PC-3 (cell line): ENCODE results near the gene HHAT. TPM values are rescaled to one million over a fixed set of nuclear protein-coding genes. Genes with fewer than 3 reads are reported as not detected.

Experiments
- ATAC-seq: fragments of 200-7000 bp; cut with Tn5 transposase; 2 replicates; pipeline ENCODE4 v1.9.1; 2020; ENCODE audit warnings: mild to moderate bottlenecking, moderate library complexity
- BruUV-seq: library from RNA; stranded (reverse); fragments of 400-500 nt; replicated peaks from 2 replicates; lab custom pipeline; 2021; lab: Mats Ljungman, UMichigan
- CTCF ChIA-PET: fragments of 300-600 bp; sonication (Branson Sonifier 250); formaldehyde crosslinking; loops from one replicate; lab custom pipeline; 2022; ENCODE audit warnings: antibody characterized with exemption; lab: Charles Lee
- POLR2A ChIA-PET: fragments of 300-600 bp; sonication (Branson Sonifier 250); formaldehyde crosslinking; loops from one replicate; lab custom pipeline; 2022; ENCODE audit warnings: antibody characterized with exemption; ENCODE audit not compliant: unreplicated experiment; lab: Charles Lee
- DNase-seq: peaks from one replicate; pipeline ENCODE4 v3.0.0-alpha.2; 2015
- H2AFZ ChIP-seq: fragments of 300-600 bp; sonication (generic); 2 replicates; pipeline ENCODE4 v1.6.0; 2016; ENCODE audit warnings: antibody characterized with exemption, low read length
- H3F3A ChIP-seq: fragments of 300-600 bp; sonication (generic); one replicate; pipeline ENCODE4 v1.6.0; 2017; ENCODE audit warnings: antibody characterized with exemption, low read length, control low read depth, mild to moderate bottlenecking; ENCODE audit not compliant: unreplicated experiment
- H3K27ac ChIP-seq: fragments of 300-600 bp; sonication (generic); 2 replicates; pipeline ENCODE4 v1.5.1; 2016; ENCODE audit warnings: mild to moderate bottlenecking, low read length
- H3K27me3 ChIP-seq: fragments of 300-600 bp; sonication (generic); 2 replicates; pipeline ENCODE4 v1.6.1; 2016; ENCODE audit warnings: low read length, mixed read lengths
- H3K36me3 ChIP-seq: fragments of 300-600 bp; sonication (generic); 2 replicates; pipeline ENCODE4 v1.6.1; 2016; ENCODE audit warnings: low read depth, mixed run types, low read length, mixed read lengths
- H3K4me1 ChIP-seq: fragments of 300-600 bp; sonication (generic); 2 replicates; pipeline ENCODE4 v1.5.1; 2016; ENCODE audit warnings: low read length; ENCODE audit not compliant: insufficient read depth
- H3K4me2 ChIP-seq: fragments of 300-600 bp; sonication (generic); 2 replicates; pipeline ENCODE4 v1.6.0; 2016; ENCODE audit warnings: low read length
- H3K4me3 ChIP-seq: fragments of 300-600 bp; sonication (generic); 2 replicates; pipeline ENCODE4 v1.5.1; 2016; ENCODE audit warnings: mild to moderate bottlenecking, low read length, mixed read lengths
- H3K79me2 ChIP-seq: fragments of 300-600 bp; sonication (generic); 2 replicates; pipeline ENCODE4 v1.6.1; 2017; ENCODE audit warnings: low read length, mixed read lengths
- H3K9ac ChIP-seq: fragments of 300-600 bp; sonication (generic); 2 replicates; pipeline ENCODE4 v1.6.0; 2016; ENCODE audit warnings: mild to moderate bottlenecking, low read length
- H3K9me2 ChIP-seq: fragments of 300-600 bp; sonication (generic); replicated peaks from 2 replicates; pipeline ENCODE4 v1.6.1; 2016; ENCODE audit warnings: mixed run types, low read length, mixed read lengths
- H3K9me3 ChIP-seq: fragments of 300-600 bp; sonication (generic); 2 replicates; pipeline ENCODE4 v1.6.1; 2016; ENCODE audit warnings: low read length, mixed read lengths
- H4K20me1 ChIP-seq: fragments of 300-600 bp; sonication (generic); 2 replicates; pipeline ENCODE4 v1.6.1; 2016; ENCODE audit warnings: low read length, mixed read lengths
- CTCF ChIP-seq: fragments of 300-600 bp; sonication (generic); conservative IDR thresholded peaks from 2 replicates; pipeline ENCODE4 v1.5.1; 2017; ENCODE audit warnings: antibody characterized with exemption, low read depth, mild to moderate bottlenecking, low read length
- EZH2 ChIP-seq: fragments of 300-600 bp; sonication (generic); IDR thresholded peaks from one replicate; pipeline ENCODE4 v1.6.1; 2017; ENCODE audit warnings: antibody characterized with exemption, mild to moderate bottlenecking, low read length; ENCODE audit not compliant: unreplicated experiment
- EZH2phosphoT487 ChIP-seq: fragments of 300-600 bp; sonication (generic); IDR thresholded peaks from 2 replicates; pipeline ENCODE4 v1.6.1; 2018; ENCODE audit warnings: mild to moderate bottlenecking, antibody characterized with exemption, low read length, borderline replicate concordance
- intact Hi-C: fragments of 100-400 bp; cut with micrococcal nuclease; formaldehyde crosslinking; loops from 2 replicates; pipeline ENCODE4 v1.9.0; 2023
- total RNA-seq: library from RNA; depleted of rRNA; stranded (reverse); fragments of >200 nt; gene quantifications from 2 replicates; pipeline ENCODE4 v1.2.3, GENCODE V29; 2014

The HHAT gene
- total RNA-seq, 1 experiment from 2014 or later, result 3.4 TPM

GRCh38 chr1:210531475-210532222 is 202.9 kb downstream of the HHAT start:
- no peak for DNase-seq
- Histone ChIP-seq H3F3A (no peaks in the 10 kb centered on the region), H3K4me2 (no peak overlapping the region), H3K27ac (no peak overlapping the region), H3K79me2 (no peaks in the 10 kb centered on the region), H3K4me1 (no peaks in the 10 kb centered on the region), H3K9ac (no peak overlapping the region), H3K9me2 (no peaks in the 10 kb centered on the region), H3K27me3 (peaks cover 18% of the 10 kb centered on the region), H3K9me3 (no peaks in the 10 kb centered on the region), H4K20me1 (no peaks in the 10 kb centered on the region), H3K4me3 (no peak overlapping the region), H2AFZ (no peak overlapping the region), H3K36me3 (no peaks in the 10 kb centered on the region)
- no peak for ATAC-seq
- intact Hi-C loops, result loop anchor here (2.0 kb wide), 1 partner anchor 83 kb away; no protein-coding TSS in a partner anchor
- TF ChIP-seq EZH2phosphoT487 (no peak), EZH2 (no peak), CTCF (no peak)
- ChIA-PET POLR2A (no interaction called here), CTCF (no interaction called here)
- no TSS peak for BruUV-seq

GRCh38 chr1:210532223-210532598 is 203.5 kb downstream of the HHAT start:
- H3K9ac ChIP-seq, result no peak overlapping the region
- ChIA-PET CTCF (no interaction called here), POLR2A (no interaction called here)
- peaks cover 24% of the 10 kb centered on the region for H3K27me3 ChIP-seq
- H3F3A ChIP-seq, result no peaks in the 10 kb centered on the region
- no peak overlapping the region for H3K4me2 ChIP-seq
- no peaks in the 10 kb centered on the region for H4K20me1 ChIP-seq
- no peaks in the 10 kb centered on the region for H3K4me1 ChIP-seq
- no peaks in the 10 kb centered on the region for H3K9me3 ChIP-seq
- no peak for TF ChIP-seq EZH2phosphoT487
- TF ChIP-seq EZH2, result no peak
- no peak for TF ChIP-seq CTCF
- no peaks in the 10 kb centered on the region for H3K36me3 ChIP-seq
- H3K27ac ChIP-seq, result no peak overlapping the region
- no TSS peak for BruUV-seq
- H2AFZ ChIP-seq, result no peak overlapping the region
- intact Hi-C loops, result loop anchor here (2.0 kb wide), 1 partner anchor 83 kb away; no protein-coding TSS in a partner anchor
- no peak for DNase-seq
- H3K9me2 ChIP-seq, result no peaks in the 10 kb centered on the region
- ATAC-seq, result no peak
- no peaks in the 10 kb centered on the region for H3K79me2 ChIP-seq
- no peak overlapping the region for H3K4me3 ChIP-seq

GRCh38 chr1:210535761-210536160 is 207.1 kb downstream of the HHAT start:
- Histone ChIP-seq H3K79me2 (no peaks in the 10 kb centered on the region), H3K4me1 (no peaks in the 10 kb centered on the region), H4K20me1 (no peaks in the 10 kb centered on the region), H3K36me3 (no peaks in the 10 kb centered on the region), H3K9me2 (no peaks in the 10 kb centered on the region), H3K9ac (no peak overlapping the region), H3K9me3 (no peaks in the 10 kb centered on the region), H3K4me3 (no peak overlapping the region), H3F3A (no peaks in the 10 kb centered on the region), H3K27ac (no peak overlapping the region), H3K4me2 (no peak overlapping the region), H2AFZ (no peak overlapping the region), H3K27me3 (peaks cover 33% of the 10 kb centered on the region)
- intact Hi-C loops, result no loop called here
- POLR2A ChIA-PET, result no interaction called here
- CTCF ChIA-PET, result no interaction called here
- no peak for TF ChIP-seq CTCF
- TF ChIP-seq EZH2phosphoT487, result no peak
- no peak for TF ChIP-seq EZH2
- BruUV-seq, result no TSS peak
- DNase-seq, result no peak
- ATAC-seq, result no peak
